Right lobe of liver (tissue), 6 donors: ENCODE data around the gene HOXD11. TPM values are rescaled to one million over a fixed set of nuclear protein-coding genes. Genes with fewer than 3 reads are reported as not detected.

Experiments used
- ATAC-seq, 4 donors: fragments of 200-7000 bp; cut with Tn5 transposase; one replicate each; pipeline ENCODE4 v1.9.1; 2020; ENCODE audit warnings: mild to moderate bottlenecking in 4 of 4, moderate library complexity in 4 of 4
- DNase-seq, 3 donors: peaks; one replicate each; pipeline ENCODE4 v3.0.0-alpha.2; 2020
- H3K27ac ChIP-seq, 3 donors: fragments of 200-600 bp; one replicate each; pipeline ENCODE4 v1.8.0; 2022
- H3K27me3 ChIP-seq, 2 donors: fragments of 200-600 bp; one replicate each; pipeline ENCODE4 v1.8.0; 2022
- H3K36me3 ChIP-seq, 4 donors: fragments of 200-600 bp; sonication (generic) in 1 of 4; one replicate each; pipeline versions ENCODE4 v1.5.1 to v1.8.0; 2017 to 2022; ENCODE audit warnings: control low read depth in 1 of 4
- H3K4me1 ChIP-seq, 4 donors: fragments of 200-600 bp; sonication (generic) in 1 of 4; one replicate each; pipeline versions ENCODE4 v1.5.1 to v1.8.0; 2017 to 2022; ENCODE audit warnings: control low read depth in 1 of 4
- H3K4me3 ChIP-seq, 3 donors: fragments of 200-600 bp; one replicate each; pipeline ENCODE4 v1.8.0; 2022
- H3K9me3 ChIP-seq, 4 donors: fragments of 200-600 bp; sonication (generic) in 1 of 4; one replicate each; pipeline versions ENCODE4 v1.5.1 to v1.8.0; 2017 to 2022; ENCODE audit warnings: control low read depth in 1 of 4
- CTCF ChIP-seq, 4 donors: fragments of 200-600 bp in 3 of 4; fragments of 450-650 bp in 1 of 4; IDR thresholded peaks; one replicate each; pipeline versions ENCODE4 v1.5.1 to v1.8.0; 2016 to 2022; ENCODE audit warnings: antibody characterized with exemption in 4 of 4, mild to moderate bottlenecking in 2 of 4
- POLR2A ChIP-seq: fragments of 450-650 bp; IDR thresholded peaks from one replicate; pipeline ENCODE4 v1.6.1; 2017; ENCODE audit warnings: antibody characterized with exemption, mild to moderate bottlenecking
- WGBS: methylation state at CpG from one replicate; pipeline ENCODE4 v1.1.6; 2018; ENCODE audit warnings: low coverage, low lambda C conversion rate; ENCODE audit not compliant: insufficient coverage; ENCODE audit errors: missing lambda C conversion rate; 5-methylcytosine and 5-hydroxymethylcytosine counted together
- intact Hi-C, 2 donors: fragments of 100-400 bp; cut with DNase I; formaldehyde crosslinking; loops; one replicate each; pipeline versions ENCODE4 v1.11.2 to v1.14.1; 2022
- microRNA counts: library from miRNA; unstranded; fragments of <30 nt; microRNA quantifications from one replicate; lab custom pipeline; 2016
- microRNA-seq, 2 donors: library from miRNA; unstranded; fragments of <30 nt; microRNA quantifications; one replicate each; pipeline ENCODE4, GENCODE V29; 2019 to 2020
- small RNA-seq, 2 experiments: library from RNA; depleted of rRNA; stranded (forward); fragments of <200 nt; gene quantifications; one replicate each; pipeline ENCODE3, GENCODE V24; 2016
- total RNA-seq, 6 experiments: library from RNA; depleted of rRNA in 2 of 6; stranded (reverse); fragments of >200 nt in 2 of 6; fragmentation: NEBNext Ultra II Directional in 3 of 6; extraction: Animal tissue kit (Norgen Biotek cat#: 25700) in 3 of 6; gene quantifications; one replicate each; pipeline versions ENCODE4 v1.1.0 to v1.2.4, GENCODE V29; 2016 to 2023
- donor health status: DM: no; HTN: yes; CAD: no.
- donor health status: DM: no; HTN: no; CAD: no.
- donor health status: DM: no; HTN: no; CAD: no.
- donor health status: DM: no; HTN: yes; CAD: no.
- donor health status: DM: no; HTN: yes; CAD: no.

The HOXD11 gene
- total RNA-seq, 6 experiments from 2014 or later: not detected

- H3K4me3 ChIP-seq: no peak overlapping the region
- H3K4me1 ChIP-seq: peaks cover 0 to 20% (median 0%) of the 10 kb centered on the region in 4 donors
- no peaks in the 10 kb centered on the region for H3K36me3 ChIP-seq
- ATAC-seq: no peak
- intact Hi-C loops: no loop called here
- H3K27ac ChIP-seq: no peak overlapping the region
- TF ChIP-seq POLR2A (no peak), CTCF (IDR thresholded peaks at IDR 0.05) (no peak)
- no peak for DNase-seq
- H3K27me3 ChIP-seq: peaks cover 0 to 70% of the 10 kb centered on the region in 2 donors
- no peaks in the 10 kb centered on the region for H3K9me3 ChIP-seq
- WGBS: 6% methylated on average over 21 of the region's 22 CpGs
Observed at GRCh38 chr2:176158186-176158591, 51.1 kb downstream of the HOXD11 start.

- DNase-seq: no peak
- H3K4me3 ChIP-seq: no peak overlapping the region
- H3K36me3 ChIP-seq: no peaks in the 10 kb centered on the region
- H3K9me3 ChIP-seq: no peaks in the 10 kb centered on the region
- no peak for TF ChIP-seq CTCF (IDR thresholded peaks at IDR 0.05)
- no peak for TF ChIP-seq POLR2A
- peaks cover 0 to 70% of the 10 kb centered on the region in 2 donors for H3K27me3 ChIP-seq
- intact Hi-C loops: no loop called here
- 3% methylated on average over 22 of the region's 39 CpGs for WGBS
- no peak for ATAC-seq
- H3K27ac ChIP-seq: no peak overlapping the region
- H3K4me1 ChIP-seq: peaks cover 0 to 20% (median 0%) of the 10 kb centered on the region in 4 donors
Observed at GRCh38 chr2:176158855-176159662, 52.0 kb downstream of the HOXD11 start.

MicroRNAs encoded within 50 kb of the gene (microRNA counts, 767-probe panel; counts per million panel counts)
- microRNA hsa-miR-10b-5p (lab: Ali Mortazavi, UCI): 237 counts per million

Small RNA genes lying within 50 kb of the gene (microRNA-seq; reads per million reads assigned to microRNA genes)
- 153 to 316 reads per million in 2 donors for gene MIR10B

Small RNA genes lying within 50 kb of the gene (small RNA-seq; reads per million reads assigned to genes)
- 2,584 to 4,957 reads per million in 2 experiments for gene MIR10B

Other genes starting within 250 kb of the HOXD11 start
- gene LNPK, start 105.0 kb upstream of the HOXD11 start, total RNA-seq: 10 to 100 TPM; 12.9 to 30.7 (median 22.2) TPM
- not detected for gene EVX2, start 23.3 kb upstream of the HOXD11 start, total RNA-seq
- gene HOXD13, start 14.6 kb upstream of the HOXD11 start, total RNA-seq: not detected
- not detected for gene HOXD12, start 7.5 kb upstream of the HOXD11 start, total RNA-seq
- not detected for gene HOXD10, start 9.5 kb downstream of the HOXD11 start, total RNA-seq
- gene HOXD9, start 15.4 kb downstream of the HOXD11 start, total RNA-seq: under 1 TPM in 1 of 6 experiments, not detected in 5; 0.25 TPM
- gene HOXD8, start 22.4 kb downstream of the HOXD11 start, total RNA-seq: under 1 TPM in 1 of 6 experiments, not detected in 5; 0.74 TPM
- not detected for gene HOXD4, start 44.3 kb downstream of the HOXD11 start, total RNA-seq
- gene HOXD3, start 50.0 kb downstream of the HOXD11 start, total RNA-seq: not detected
- gene HOXD1, start 81.4 kb downstream of the HOXD11 start, total RNA-seq: not detected
- gene MTX2, start 162.2 kb downstream of the HOXD11 start, total RNA-seq: 10 to 100 TPM in 4 of 6 experiments, 1 to 10 TPM in 2; 7.7 to 29.3 (median 11.1) TPM